MCF 10A (cell line): ENCODE measurements around the gene CORO1C. TPM values are rescaled to one million over a fixed set of nuclear protein-coding genes. Genes with fewer than 3 reads are reported as not detected.
A peak's percentile ranks its signal among the peaks of the same experiment; 100 is the strongest.

ENCODE experiments used
- Bru-seq: library from RNA; stranded (reverse); fragments of 400-500 nt; gene quantifications from one replicate; lab custom pipeline; 2021; lab: Mats Ljungman, UMichigan
- BruChase-seq, 2 experiments: library from RNA; stranded (reverse); fragments of 400-500 nt; gene quantifications; one replicate each; lab custom pipeline; 2021; lab: Mats Ljungman, UMichigan
- BruUV-seq: library from RNA; stranded (reverse); fragments of 400-500 nt; replicated peaks from 2 replicates; lab custom pipeline; 2021; lab: Mats Ljungman, UMichigan
- CTCF ChIA-PET: fragments of 300-600 bp; sonication (Branson Sonifier 250); formaldehyde crosslinking; extraction: SDS; loops from one replicate; lab custom pipeline; 2021; ENCODE audit warnings: antibody characterized with exemption, inconsistent platforms; lab: Yijun Ruan, JAX
- POLR2A ChIA-PET: fragments of 300-600, 350-650 bp; sonication (Branson Sonifier 250); formaldehyde crosslinking; extraction: SDS; loops from one replicate; lab custom pipeline; 2020; ENCODE audit warnings: antibody characterized with exemption, inconsistent platforms; lab: Yijun Ruan, JAX
- DNase-seq: peaks from one replicate; pipeline ENCODE4 v3.0.0-alpha.2; 2018; ENCODE audit not compliant: unreplicated experiment
- H3K27ac Mint-ChIP-seq: one replicate; pipeline ENCODE4 v1.8.0; 2022; ENCODE audit warnings: mild to moderate bottlenecking, low read depth, mixed read lengths; ENCODE audit not compliant: unreplicated experiment
- H3K27me3 Mint-ChIP-seq: one replicate; pipeline ENCODE4 v1.8.0; 2022; ENCODE audit warnings: mixed read lengths; ENCODE audit not compliant: insufficient read depth, unreplicated experiment
- H3K36me3 Mint-ChIP-seq: one replicate; pipeline ENCODE4 v1.8.0; 2022; ENCODE audit warnings: mild to moderate bottlenecking, moderate library complexity, mixed read lengths; ENCODE audit not compliant: insufficient read depth, unreplicated experiment
- H3K4me1 Mint-ChIP-seq: one replicate; pipeline ENCODE4 v1.8.0; 2022; ENCODE audit warnings: mixed read lengths; ENCODE audit not compliant: insufficient read depth, unreplicated experiment
- H3K4me3 Mint-ChIP-seq: one replicate; pipeline ENCODE4 v1.8.0; 2022; ENCODE audit warnings: mild to moderate bottlenecking, moderate library complexity, mixed read lengths; ENCODE audit not compliant: unreplicated experiment
- H3K9me3 Mint-ChIP-seq: one replicate; pipeline ENCODE4 v1.8.0; 2022; ENCODE audit warnings: mixed read lengths; ENCODE audit not compliant: unreplicated experiment
- CTCF ChIP-seq: fragments of 200-600 bp; IDR thresholded peaks from one replicate; pipeline ENCODE4 v1.8.0; 2022; ENCODE audit warnings: antibody characterized with exemption, mild to moderate bottlenecking; ENCODE audit not compliant: unreplicated experiment
- intact Hi-C: fragments of 100-400 bp; cut with micrococcal nuclease; formaldehyde crosslinking; loops from 2 replicates; pipeline ENCODE4 v1.14.1; 2022
- long read RNA-seq: library from polyadenylated mRNA; stranded (forward); transcript quantifications from one replicate; pipeline ENCODE4 v2.0.0, GENCODE V29; 2022
- total RNA-seq: library from RNA; stranded (reverse); gene quantifications from 2 replicates; pipeline ENCODE4 v1.2.3, GENCODE V29; 2022

Gene CORO1C
- total RNA-seq (130 and 141 TPM in 2 replicates), Bru-seq, nascent RNA (percentile 88 among the genes with signal in this experiment), BruChase-seq, experiment 1, labeled RNA remaining after a 6-hour chase (percentile 90 among the genes with signal in this experiment), BruChase-seq, experiment 2, labeled RNA remaining after a 2-hour chase (percentile 82 among the genes with signal in this experiment)
- long read RNA-seq, transcript CORO1C-201 (11 exons, 3,892 nt), result major isoform, 89 of 155 reads
- long read RNA-seq, partial matches to known transcripts, result 8 of 155 reads
- long read RNA-seq, other reads (novel, unspliced or antisense), result 58 of 155 reads

GRCh38 chr12:108731105-108731865 is at the start of gene CORO1C:
TSS of gene CORO1C (minus strand) at chr12:108731518. CDS start at chr12:108701318, 30,200 bp downstream.
- Mint-ChIP-seq H3K4me3 (peak within 1 kb of the TSS; percentile 90), H3K36me3 (peaks cover 7% of the 10 kb centered on the region), H3K4me1 (peaks cover 42% of the 10 kb centered on the region), H3K27me3 (no peaks in the 10 kb centered on the region), H3K9me3 (no peaks in the 10 kb centered on the region), H3K27ac (peak within 1 kb of the TSS; percentile 87)
- peak; percentile 68 for TF ChIP-seq CTCF
- ChIA-PET POLR2A (interaction anchor here (0.6 to 6.3 kb wide), 8 partner anchors 10 to 778 kb away, joined by 3 to 179 read pairs (median 9); partner anchors contain the start of gene ISCU), CTCF (interaction anchor here (0.6 to 1.4 kb wide), 11 partner anchors 32 to 182 kb away, joined by 3 to 11 read pairs (median 4); no protein-coding TSS in a partner anchor)
- intact Hi-C loops, result loop anchor here (1.0 to 5.0 kb wide), 4 partner anchors 40 to 169 kb away; partner anchors contain the start of genes ISCU and SART3
- no TSS peak for BruUV-seq
- peak; percentile 96 for DNase-seq

GRCh38 chr12:108779998-108780688 is 48.8 kb upstream of the CORO1C start:
- TF ChIP-seq CTCF, result no peak
- no peak overlapping the region for H3K4me3 Mint-ChIP-seq
- BruUV-seq, result no TSS peak
- POLR2A ChIA-PET, result no interaction called here
- intact Hi-C loops, result no loop called here
- CTCF ChIA-PET, result interaction anchor here (0.6 to 1.6 kb wide), 3 partner anchors 162 to 609 kb away, joined by 3 to 4 read pairs (median 3); no protein-coding TSS in a partner anchor
- H3K36me3 Mint-ChIP-seq, result peaks cover 6% of the 10 kb centered on the region
- DNase-seq, result no peak
- H3K27ac Mint-ChIP-seq, result no peak overlapping the region
- H3K27me3 Mint-ChIP-seq, result no peaks in the 10 kb centered on the region
- H3K9me3 Mint-ChIP-seq, result no peaks in the 10 kb centered on the region
- H3K4me1 Mint-ChIP-seq, result no peaks in the 10 kb centered on the region

- intact Hi-C loops, result no loop called here
- Mint-ChIP-seq H3K4me3 (no peak overlapping the region), H3K27ac (no peak overlapping the region), H3K4me1 (peaks cover 14% of the 10 kb centered on the region), H3K27me3 (no peaks in the 10 kb centered on the region), H3K9me3 (no peaks in the 10 kb centered on the region), H3K36me3 (no peaks in the 10 kb centered on the region)
- no TSS peak for BruUV-seq
- CTCF ChIA-PET, result no interaction called here
- no peak for TF ChIP-seq CTCF
- DNase-seq, result no peak
- POLR2A ChIA-PET, result no interaction called here
Observed at GRCh38 chr12:108778053-108778452, 46.7 kb upstream of the CORO1C start.
